HL-60 (cell line): ENCODE results near the gene HMCN1.

ENCODE experiments used
- DNase-seq, 2 experiments: peaks; one replicate each; pipeline ENCODE4 v3.0.0-alpha.2; 2010 to 2020; ENCODE audit warnings: low read depth in 1 of 2, low spot score in 1 of 2
- H3K27ac ChIP-seq: fragments of 250-450 bp; sonication (Bioruptor Pico); replicated peaks from 2 replicates; pipeline ENCODE4 v1.5.1; 2020; ENCODE audit warnings: mild to moderate bottlenecking, moderate library complexity
- H3K27me3 ChIP-seq: fragments of 250-450 bp; sonication (Bioruptor Pico); 2 replicates; pipeline ENCODE4 v1.5.1; 2021; ENCODE audit warnings: mild to moderate bottlenecking, moderate library complexity; ENCODE audit not compliant: insufficient read depth, poor library complexity, severe bottlenecking
- H3K4me3 ChIP-seq: replicated peaks from 2 replicates; pipeline ENCODE4 v1.5.1; 2011; ENCODE audit warnings: mild to moderate bottlenecking, control low read depth, low read length; ENCODE audit not compliant: insufficient read depth
- GABPA ChIP-seq: IDR thresholded peaks from 2 replicates; pipeline ENCODE4 v1.6.1; 2012; ENCODE audit warnings: low read depth
- POLR2AphosphoS5 ChIP-seq: IDR thresholded peaks from 2 replicates; pipeline ENCODE4 v1.6.1; 2012; ENCODE audit warnings: low read depth
- SPI1 ChIP-seq: IDR thresholded peaks from 2 replicates; pipeline ENCODE4 v1.6.1; 2012; ENCODE audit warnings: low read depth, mild to moderate bottlenecking, borderline replicate concordance
- TF ChIP-seq, protein P1 (sequence below): IDR thresholded peaks from 2 replicates; pipeline ENCODE4 v1.6.1; 2012; ENCODE audit warnings: low read depth; ENCODE audit not compliant: insufficient replicate concordance
- TF ChIP-seq, protein P2 (sequence below): IDR thresholded peaks from one replicate; pipeline ENCODE4 v1.5.1; 2011; ENCODE audit warnings: low read length, control low read depth, inconsistent platforms; ENCODE audit not compliant: insufficient read depth

Gene HMCN1

DNA sequence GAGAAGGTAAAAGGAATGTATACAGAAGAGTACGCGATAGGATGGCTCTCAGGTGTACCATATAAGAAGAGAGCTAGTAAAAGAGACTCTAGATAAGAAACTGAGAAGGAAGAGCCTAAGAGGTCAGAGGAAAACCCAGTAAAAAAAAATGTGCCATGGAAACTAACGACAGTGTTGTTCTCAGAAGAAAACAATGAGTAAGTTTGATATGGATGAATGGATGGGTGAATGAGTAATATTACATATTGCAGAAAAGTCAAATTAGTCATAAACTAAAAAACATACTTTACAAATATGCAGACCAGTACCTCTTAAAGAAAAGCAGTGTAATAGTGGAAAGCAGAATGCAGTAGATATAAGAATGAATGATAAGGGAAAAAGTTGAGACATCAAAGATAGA, 316.2 kb downstream of the HMCN1 start:
- no peak for DNase-seq
- H3K27me3 ChIP-seq: no peaks in the 10 kb centered on the region
- TF ChIP-seq POLR2AphosphoS5: no peak
- no peak for TF ChIP-seq GABPA
- TF ChIP-seq, protein P1, sequence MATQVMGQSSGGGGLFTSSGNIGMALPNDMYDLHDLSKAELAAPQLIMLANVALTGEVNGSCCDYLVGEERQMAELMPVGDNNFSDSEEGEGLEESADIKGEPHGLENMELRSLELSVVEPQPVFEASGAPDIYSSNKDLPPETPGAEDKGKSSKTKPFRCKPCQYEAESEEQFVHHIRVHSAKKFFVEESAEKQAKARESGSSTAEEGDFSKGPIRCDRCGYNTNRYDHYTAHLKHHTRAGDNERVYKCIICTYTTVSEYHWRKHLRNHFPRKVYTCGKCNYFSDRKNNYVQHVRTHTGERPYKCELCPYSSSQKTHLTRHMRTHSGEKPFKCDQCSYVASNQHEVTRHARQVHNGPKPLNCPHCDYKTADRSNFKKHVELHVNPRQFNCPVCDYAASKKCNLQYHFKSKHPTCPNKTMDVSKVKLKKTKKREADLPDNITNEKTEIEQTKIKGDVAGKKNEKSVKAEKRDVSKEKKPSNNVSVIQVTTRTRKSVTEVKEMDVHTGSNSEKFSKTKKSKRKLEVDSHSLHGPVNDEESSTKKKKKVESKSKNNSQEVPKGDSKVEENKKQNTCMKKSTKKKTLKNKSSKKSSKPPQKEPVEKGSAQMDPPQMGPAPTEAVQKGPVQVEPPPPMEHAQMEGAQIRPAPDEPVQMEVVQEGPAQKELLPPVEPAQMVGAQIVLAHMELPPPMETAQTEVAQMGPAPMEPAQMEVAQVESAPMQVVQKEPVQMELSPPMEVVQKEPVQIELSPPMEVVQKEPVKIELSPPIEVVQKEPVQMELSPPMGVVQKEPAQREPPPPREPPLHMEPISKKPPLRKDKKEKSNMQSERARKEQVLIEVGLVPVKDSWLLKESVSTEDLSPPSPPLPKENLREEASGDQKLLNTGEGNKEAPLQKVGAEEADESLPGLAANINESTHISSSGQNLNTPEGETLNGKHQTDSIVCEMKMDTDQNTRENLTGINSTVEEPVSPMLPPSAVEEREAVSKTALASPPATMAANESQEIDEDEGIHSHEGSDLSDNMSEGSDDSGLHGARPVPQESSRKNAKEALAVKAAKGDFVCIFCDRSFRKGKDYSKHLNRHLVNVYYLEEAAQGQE: no peak
- TF ChIP-seq, protein P2, sequence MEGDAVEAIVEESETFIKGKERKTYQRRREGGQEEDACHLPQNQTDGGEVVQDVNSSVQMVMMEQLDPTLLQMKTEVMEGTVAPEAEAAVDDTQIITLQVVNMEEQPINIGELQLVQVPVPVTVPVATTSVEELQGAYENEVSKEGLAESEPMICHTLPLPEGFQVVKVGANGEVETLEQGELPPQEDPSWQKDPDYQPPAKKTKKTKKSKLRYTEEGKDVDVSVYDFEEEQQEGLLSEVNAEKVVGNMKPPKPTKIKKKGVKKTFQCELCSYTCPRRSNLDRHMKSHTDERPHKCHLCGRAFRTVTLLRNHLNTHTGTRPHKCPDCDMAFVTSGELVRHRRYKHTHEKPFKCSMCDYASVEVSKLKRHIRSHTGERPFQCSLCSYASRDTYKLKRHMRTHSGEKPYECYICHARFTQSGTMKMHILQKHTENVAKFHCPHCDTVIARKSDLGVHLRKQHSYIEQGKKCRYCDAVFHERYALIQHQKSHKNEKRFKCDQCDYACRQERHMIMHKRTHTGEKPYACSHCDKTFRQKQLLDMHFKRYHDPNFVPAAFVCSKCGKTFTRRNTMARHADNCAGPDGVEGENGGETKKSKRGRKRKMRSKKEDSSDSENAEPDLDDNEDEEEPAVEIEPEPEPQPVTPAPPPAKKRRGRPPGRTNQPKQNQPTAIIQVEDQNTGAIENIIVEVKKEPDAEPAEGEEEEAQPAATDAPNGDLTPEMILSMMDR: no peak
- no peak for TF ChIP-seq SPI1
- H3K4me3 ChIP-seq: no peak overlapping the region
- no peak overlapping the region for H3K27ac ChIP-seq

DNA sequence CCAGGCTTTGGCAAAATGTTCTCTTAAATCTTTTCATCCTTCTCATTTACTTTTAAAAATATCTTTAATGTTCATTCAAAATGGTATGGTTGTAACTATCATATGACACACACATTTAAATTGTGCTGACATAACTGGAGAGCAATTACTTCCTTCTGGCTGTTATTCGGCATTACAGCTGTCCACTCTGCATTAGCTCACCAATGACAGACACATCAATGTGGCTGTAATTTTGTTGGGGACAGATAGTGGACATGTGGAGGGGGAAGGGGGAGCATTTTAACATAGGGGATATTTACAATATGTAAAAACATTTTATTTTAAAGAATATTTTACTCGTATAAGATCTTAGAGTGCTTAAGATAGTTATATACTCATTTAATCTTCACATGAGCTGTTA, 319.8 kb downstream of the HMCN1 start:
- TF ChIP-seq, protein P1: no peak
- TF ChIP-seq, protein P2: no peak
- TF ChIP-seq GABPA: no peak
- no peak for TF ChIP-seq POLR2AphosphoS5
- no peak for TF ChIP-seq SPI1
- H3K27me3 ChIP-seq: no peaks in the 10 kb centered on the region
- no peak overlapping the region for H3K27ac ChIP-seq
- no peak for DNase-seq
- H3K4me3 ChIP-seq: no peak overlapping the region

DNA sequence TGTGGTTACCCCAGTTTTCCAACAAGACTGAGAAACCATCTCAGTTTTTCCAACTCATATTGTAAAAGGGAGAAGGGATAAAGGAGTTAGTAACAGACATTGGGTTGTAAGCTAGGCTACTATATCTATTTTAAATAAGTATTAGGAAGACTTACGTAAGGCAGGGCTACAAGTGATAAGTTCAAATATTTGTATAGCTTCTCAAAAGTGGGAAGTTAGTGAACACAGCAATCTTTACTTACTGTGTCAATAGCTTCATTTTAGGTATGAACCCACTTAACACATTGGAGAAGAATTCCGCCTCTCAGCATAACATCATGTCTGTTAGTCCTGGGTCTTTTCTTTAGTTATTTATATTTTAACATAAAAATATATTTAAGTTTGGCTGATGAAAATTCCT, 320.7 kb downstream of the HMCN1 start:
- TF ChIP-seq SPI1: no peak
- H3K27me3 ChIP-seq: no peaks in the 10 kb centered on the region
- H3K27ac ChIP-seq: no peak overlapping the region
- H3K4me3 ChIP-seq: no peak overlapping the region
- no peak for DNase-seq

DNA sequence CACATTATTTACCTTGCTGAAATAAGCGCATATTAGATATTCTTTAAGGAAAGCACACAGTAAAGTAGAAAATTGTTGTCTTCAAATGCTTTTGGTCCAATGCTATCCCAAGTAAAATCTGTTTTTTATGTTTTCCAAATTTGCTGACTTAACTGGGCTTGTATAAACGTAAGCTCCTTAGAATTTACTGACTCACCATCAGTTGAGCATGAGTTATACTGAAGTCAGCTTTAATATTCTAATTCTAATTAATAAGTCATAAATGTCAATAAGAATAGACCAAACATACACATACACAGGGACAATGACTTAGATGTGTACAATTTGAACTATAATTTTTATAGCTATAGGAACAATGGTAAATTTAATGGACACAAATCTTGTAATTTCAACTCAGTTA, 321.7 kb downstream of the HMCN1 start:
- TF ChIP-seq POLR2AphosphoS5 (no peak), GABPA (no peak), SPI1 (no peak)
- TF ChIP-seq, protein P1: no peak
- TF ChIP-seq, protein P2: no peak
- Histone ChIP-seq H3K27me3 (no peaks in the 10 kb centered on the region), H3K4me3 (no peak overlapping the region), H3K27ac (no peak overlapping the region)
- no peak for DNase-seq
